Kidney (tissue), 14 donors: ENCODE data around the gene EPSTI1. TPM values are rescaled to one million over a fixed set of nuclear protein-coding genes. Genes with fewer than 3 reads are reported as not detected.
"Not testable (repeated sequence)": the region's sequence is repeated elsewhere in the genome, so short reads cannot be mapped to it uniquely, and the experiment has no call there.

ENCODE experiments used
- DNase-seq, 5 donors: peaks; one replicate each; pipeline ENCODE4 v3.0.0-alpha.2; 2013 to 2020
- FAIRE-seq: peaks from 2 replicates; lab custom pipeline; 2012; peaks lifted over from hg19 to GRCh38; lab: Jason Lieb, UNC
- H3K27ac ChIP-seq, 2 donors: one replicate each; pipeline ENCODE4 v1.7.0; 2013; ENCODE audit warnings: low read depth in 2 of 2, low read length in 2 of 2, inconsistent platforms in 1 of 2
- H3K27me3 ChIP-seq: one replicate; pipeline ENCODE4 v1.7.1; 2013; ENCODE audit warnings: low read length, inconsistent platforms; ENCODE audit not compliant: control insufficient read depth, insufficient read depth
- H3K36me3 ChIP-seq, 3 donors: one replicate each; pipeline versions ENCODE4 v1.7.0 to v1.7.1; 2013; ENCODE audit warnings: low read length in 3 of 3, control low read depth in 1 of 3, inconsistent platforms in 1 of 3; ENCODE audit not compliant: insufficient read depth in 3 of 3, control insufficient read depth in 2 of 3
- H3K4me1 ChIP-seq, 3 donors: one replicate each; pipeline versions ENCODE4 v1.7.0 to v1.7.1; 2013; ENCODE audit warnings: low read length in 3 of 3, inconsistent platforms in 1 of 3, low read depth in 1 of 3; ENCODE audit not compliant: control insufficient read depth in 2 of 3, insufficient read depth in 2 of 3
- H3K4me3 ChIP-seq, 3 donors: one replicate each; pipeline versions ENCODE4 v1.7.0 to v1.8.1; 2013; ENCODE audit warnings: low read length in 3 of 3, control low read depth in 1 of 3, inconsistent platforms in 1 of 3
- H3K9ac ChIP-seq, 3 donors: one replicate each; pipeline versions ENCODE4 v1.7.0 to v1.7.1; 2013; ENCODE audit warnings: low read length in 3 of 3, control low read depth in 1 of 3, inconsistent platforms in 1 of 3
- H3K9me3 ChIP-seq, 3 donors: one replicate each; pipeline versions ENCODE4 v1.7.0 to v1.7.1; 2013; ENCODE audit warnings: low read length in 3 of 3, control low read depth in 1 of 3, inconsistent platforms in 1 of 3; ENCODE audit not compliant: control insufficient read depth in 2 of 3, insufficient read depth in 1 of 3
- CTCF ChIP-seq: IDR thresholded peaks from 3 replicates; pipeline ENCODE4 v1.5.1; 2012; ENCODE audit warnings: mild to moderate bottlenecking, moderate library complexity, borderline replicate concordance; ENCODE audit not compliant: insufficient read depth; ENCODE audit errors: extremely low read depth
- intact Hi-C: fragments of 100-400 bp; cut with DNase I; formaldehyde crosslinking; loops from one replicate; pipeline ENCODE4 v1.11.1; 2022
- polyA plus RNA-seq: library from polyadenylated mRNA; stranded (reverse); fragments of 350-450 nt; fragmentation: Illumina TruSeq; extraction: RNeasy Lipid Tissue Mini Kit (QIAGEN cat#74804); gene quantifications from one replicate; pipeline ENCODE4 v1.2.3, GENCODE V29; 2014; ENCODE audit warnings: low read depth, low replicate concordance; ENCODE audit not compliant: insufficient read depth
- total RNA-seq: library from RNA; stranded (reverse); fragmentation: NEBNext Ultra II Directional; extraction: Animal tissue kit (Norgen Biotek cat#: 25700); gene quantifications from one replicate; pipeline ENCODE4 v1.2.1, GENCODE V29; 2021
- donor health status: control.
- donor health status: control.
- donor health status: control.
- donor health status: control.
- donor health status: control.
- donor health status: DM: yes; HTN: yes; CAD: no.
- donor health status: Normal renal cell carcinoma (clear cell type).

The EPSTI1 gene
- total and polyA plus RNA-seq, 2 donors from 2014 or later: 11.2 to 12.2 TPM

- DNase-seq: no peak
- no peaks in the 10 kb centered on the region for H3K27me3 ChIP-seq
- TF ChIP-seq CTCF: no peak
- no peak for FAIRE-seq
- intact Hi-C loops: no loop called here
- H3K9me3 ChIP-seq: no peaks in the 10 kb centered on the region
- H3K4me3 ChIP-seq: no peak overlapping the region
- no peak overlapping the region for H3K27ac ChIP-seq
- no peaks in the 10 kb centered on the region for H3K4me1 ChIP-seq
- H3K9ac ChIP-seq: no peak overlapping the region
- no peaks in the 10 kb centered on the region for H3K36me3 ChIP-seq
Observed at GRCh38 chr13:42996584-42996983, 4.5 kb upstream of the EPSTI1 start.

- Histone ChIP-seq H3K9ac (no peak overlapping the region), H3K27me3 (no peaks in the 10 kb centered on the region), H3K4me3 (no peak overlapping the region), H3K36me3 (no peaks in the 10 kb centered on the region), H3K9me3 (no peaks in the 10 kb centered on the region), H3K27ac (no peak overlapping the region), H3K4me1 (peaks cover 2 to 7% (median 6%) of the 10 kb centered on the region in 3 donors)
- FAIRE-seq (no peak), DNase-seq (no peak)
- TF ChIP-seq CTCF: no peak
- intact Hi-C loops: no loop called here
Observed at GRCh38 chr13:42994878-42995277, 2.8 kb upstream of the EPSTI1 start.

- Histone ChIP-seq H3K27ac (peak overlapping the region; percentile 85 to 88), H3K9ac (peak overlapping the region in 2 of 3 donors; percentile 91 to 92), H3K9me3 (no peaks in the 10 kb centered on the region), H3K27me3 (no peaks in the 10 kb centered on the region), H3K4me3 (peak overlapping the region in 2 of 3 donors; percentile 89 to 92), H3K36me3 (no peaks in the 10 kb centered on the region), H3K4me1 (peaks cover 2 to 7% (median 6%) of the 10 kb centered on the region in 3 donors)
- no peak for TF ChIP-seq CTCF
- intact Hi-C loops: no loop called here
- FAIRE-seq (no peak), DNase-seq (no peak)
Observed at GRCh38 chr13:42992764-42993122, 702 bp upstream of the EPSTI1 start.

- DNase-seq, FAIRE-seq, intact Hi-C loops, H3K36me3 ChIP-seq, H3K9me3 ChIP-seq, H3K27me3 ChIP-seq, H3K4me1 ChIP-seq: not testable (repeated sequence)
- H3K4me3 ChIP-seq: peak overlapping the region; percentile 37 to 92 (median 89)
- H3K9ac ChIP-seq: peak overlapping the region; percentile 20 to 92 (median 91)
- peak overlapping the region; percentile 85 to 88 for H3K27ac ChIP-seq
Observed at GRCh38 chr13:42991233-42991897, 676 bp downstream of the EPSTI1 start.
